ENCODE data around the gene BMP5.

- no peak for TF ChIP-seq EP300 (IDR thresholded peaks at IDR 0.05)
- TF ChIP-seq CTCF (IDR thresholded peaks at IDR 0.05) = no peak
- TF ChIP-seq POLR2A (IDR thresholded peaks at IDR 0.05) = no peak
Measured at GRCh38 chr6:55869674-55870073, 5.7 kb downstream of the BMP5 start.

Measured in suprapubic skin (tissue), 3 donors.